GM19025 (cell line): ENCODE results near the gene INKA1.

Experiments
- ATAC-seq: cut with Tn5 transposase; IDR thresholded peaks from one replicate; pipeline ENCODE4 v1.9.1; 2021; ENCODE audit warnings: mild to moderate bottlenecking, low read depth, moderate library complexity; ENCODE audit not compliant: unreplicated experiment

INKA1 gene

GRCh38 chr3:49785565-49786356 lies 17.3 kb upstream of the INKA1 start:
- peak; percentile 33 for ATAC-seq

- peak; percentile 98 for ATAC-seq
Measured at GRCh38 chr3:49786357-49787181, 16.5 kb upstream of the INKA1 start, which contains the start of gene IP6K1. Gene IP6K1 (minus strand): TSS chr3:49786542. CDS start chr3:49748040, 38,502 bp downstream.

GRCh38 chr3:49787182-49787464 lies 15.9 kb upstream of the INKA1 start:
- no peak for ATAC-seq

- ATAC-seq: no peak
Measured at GRCh38 chr3:49787536-49787935, 15.5 kb upstream of the INKA1 start.

- no peak for ATAC-seq
Measured at GRCh38 chr3:49788056-49788455, 15.0 kb upstream of the INKA1 start.

- no peak for ATAC-seq
Measured at GRCh38 chr3:49790626-49791411, 12.2 kb upstream of the INKA1 start.

- ATAC-seq: no peak
Measured at GRCh38 chr3:49791571-49791970, 11.5 kb upstream of the INKA1 start.

GRCh38 chr3:49792371-49793150 lies 10.5 kb upstream of the INKA1 start:
- no peak for ATAC-seq

GRCh38 chr3:49793486-49794085 lies 9.5 kb upstream of the INKA1 start:
- no peak for ATAC-seq

GRCh38 chr3:49794431-49794830 lies 8.6 kb upstream of the INKA1 start:
- ATAC-seq: no peak

GRCh38 chr3:49794926-49795905 lies 7.8 kb upstream of the INKA1 start:
- ATAC-seq: no peak

- no peak for ATAC-seq
Measured at GRCh38 chr3:49799105-49799504, 4.0 kb upstream of the INKA1 start.

GRCh38 chr3:49799761-49800160 lies 3.3 kb upstream of the INKA1 start, which contains the start of gene CDHR4:
Gene CDHR4 (minus strand): TSS chr3:49799873. CDS start chr3:49799812, 61 bp downstream.
- no peak for ATAC-seq

GRCh38 chr3:49801160-49801559 lies 1.9 kb upstream of the INKA1 start:
- no peak for ATAC-seq

- no peak for ATAC-seq
Measured at GRCh38 chr3:49803465-49804140, 542 bp downstream of the INKA1 start.

- no peak for ATAC-seq
Measured at GRCh38 chr3:49804141-49805041, 1.3 kb downstream of the INKA1 start.

GRCh38 chr3:49805367-49805782 lies 2.3 kb downstream of the INKA1 start:
- no peak for ATAC-seq
